ENCODE data around the gene REC8. TPM values are rescaled to one million over a fixed set of nuclear protein-coding genes. Genes with fewer than 3 reads are reported as not detected.
A peak's percentile ranks its signal among the peaks of the same experiment; 100 is the strongest.

The REC8 gene
- total RNA-seq, 1 experiment from 2014 or later: 37.5 TPM

GRCh38 chr14:24188251-24189058 lies 16.6 kb downstream of the REC8 start, which contains the start of gene IPO4:
IPO4 (minus strand) TSS chr14:24188816; CDS start chr14:24188787, 29 bp downstream.
- H3K36me3 Mint-ChIP-seq (ENCODE audit: insufficient read depth, unreplicated experiment): peaks cover 67% of the 10 kb centered on the region

GRCh38 chr14:24189059-24189375 lies 17.1 kb downstream of the REC8 start:
- CTCF ChIA-PET: no interaction called here
- H3K36me3 Mint-ChIP-seq (ENCODE audit: insufficient read depth, unreplicated experiment): peaks cover 65% of the 10 kb centered on the region
- intact Hi-C loops (cut with micrococcal nuclease; ENCODE audit: unreplicated experiment): no loop called here
- peak overlapping the region; percentile 88 for H3K4me3 Mint-ChIP-seq (ENCODE audit: low read depth, unreplicated experiment)
- peak overlapping the region; percentile 76 for H3K27ac Mint-ChIP-seq (ENCODE audit: unreplicated experiment)
- no peak for DNase-seq
- no peak for TF ChIP-seq CTCF (IDR thresholded peaks at IDR 0.05; ENCODE audit: unreplicated experiment)
- BruUV-seq (replicated peaks): no TSS peak
- H3K27me3 Mint-ChIP-seq (ENCODE audit: unreplicated experiment): no peaks in the 10 kb centered on the region
- peaks cover 26% of the 10 kb centered on the region for H3K4me1 Mint-ChIP-seq (ENCODE audit: low read depth, unreplicated experiment)
- H3K9me3 Mint-ChIP-seq (ENCODE audit: low read depth, unreplicated experiment): no peaks in the 10 kb centered on the region

More at GRCh38 chr14:24188251-24189058, 16.6 kb downstream of the REC8 start, which contains the start of gene IPO4:
- TSS peak; percentile 61 for BruUV-seq (replicated peaks)
- Mint-ChIP-seq H3K27me3 (ENCODE audit: unreplicated experiment) (no peaks in the 10 kb centered on the region), H3K27ac (ENCODE audit: unreplicated experiment) (peak within 1 kb of the TSS; percentile 76), H3K4me1 (ENCODE audit: low read depth, unreplicated experiment) (peaks cover 22% of the 10 kb centered on the region), H3K9me3 (ENCODE audit: low read depth, unreplicated experiment) (no peaks in the 10 kb centered on the region), H3K4me3 (ENCODE audit: low read depth, unreplicated experiment) (peak within 1 kb of the TSS; percentile 88)
- TF ChIP-seq CTCF (IDR thresholded peaks at IDR 0.05; ENCODE audit: unreplicated experiment): no peak
- CTCF ChIA-PET: interaction anchor here (0.6 to 0.7 kb wide), 2 partner anchors 62 to 153 kb away, joined by 3 to 5 read pairs; no protein-coding TSS in a partner anchor
- DNase-seq: peak; percentile 96
- intact Hi-C loops (cut with micrococcal nuclease; ENCODE audit: unreplicated experiment): no loop called here

- BruUV-seq (replicated peaks): no TSS peak
- no peak for DNase-seq
- Mint-ChIP-seq H3K9me3 (ENCODE audit: low read depth, unreplicated experiment) (no peaks in the 10 kb centered on the region), H3K27me3 (ENCODE audit: unreplicated experiment) (no peaks in the 10 kb centered on the region), H3K36me3 (ENCODE audit: insufficient read depth, unreplicated experiment) (peaks cover 65% of the 10 kb centered on the region), H3K4me3 (ENCODE audit: low read depth, unreplicated experiment) (no peak overlapping the region), H3K27ac (ENCODE audit: unreplicated experiment) (peak overlapping the region; percentile 76), H3K4me1 (ENCODE audit: low read depth, unreplicated experiment) (peaks cover 30% of the 10 kb centered on the region)
- CTCF ChIA-PET: no interaction called here
- TF ChIP-seq CTCF (IDR thresholded peaks at IDR 0.05; ENCODE audit: unreplicated experiment): no peak
- intact Hi-C loops (cut with micrococcal nuclease; ENCODE audit: unreplicated experiment): no loop called here
These were observed 17.6 kb downstream of the REC8 start for GRCh38 chr14:24189460-24189859.

GRCh38 chr14:24190416-24190815 lies 18.5 kb downstream of the REC8 start:
- CTCF ChIA-PET: no interaction called here
- no peak overlapping the region for H3K4me3 Mint-ChIP-seq (ENCODE audit: low read depth, unreplicated experiment)
- no peak for DNase-seq
- H3K36me3 Mint-ChIP-seq (ENCODE audit: insufficient read depth, unreplicated experiment): peaks cover 70% of the 10 kb centered on the region
- no peaks in the 10 kb centered on the region for H3K9me3 Mint-ChIP-seq (ENCODE audit: low read depth, unreplicated experiment)
- H3K27me3 Mint-ChIP-seq (ENCODE audit: unreplicated experiment): no peaks in the 10 kb centered on the region
- H3K4me1 Mint-ChIP-seq (ENCODE audit: low read depth, unreplicated experiment): peaks cover 30% of the 10 kb centered on the region
- intact Hi-C loops (cut with micrococcal nuclease; ENCODE audit: unreplicated experiment): no loop called here
- peak overlapping the region; percentile 76 for H3K27ac Mint-ChIP-seq (ENCODE audit: unreplicated experiment)
- no peak for TF ChIP-seq CTCF (IDR thresholded peaks at IDR 0.05; ENCODE audit: unreplicated experiment)
- no TSS peak for BruUV-seq (replicated peaks)
